Measurements from ENCODE around the gene ASXL2. TPM values are rescaled to one million over a fixed set of nuclear protein-coding genes. Genes with fewer than 3 reads are reported as not detected.

ASXL2 gene
- polyA plus RNA-seq, 1 experiment = 14.0 TPM

DNA sequence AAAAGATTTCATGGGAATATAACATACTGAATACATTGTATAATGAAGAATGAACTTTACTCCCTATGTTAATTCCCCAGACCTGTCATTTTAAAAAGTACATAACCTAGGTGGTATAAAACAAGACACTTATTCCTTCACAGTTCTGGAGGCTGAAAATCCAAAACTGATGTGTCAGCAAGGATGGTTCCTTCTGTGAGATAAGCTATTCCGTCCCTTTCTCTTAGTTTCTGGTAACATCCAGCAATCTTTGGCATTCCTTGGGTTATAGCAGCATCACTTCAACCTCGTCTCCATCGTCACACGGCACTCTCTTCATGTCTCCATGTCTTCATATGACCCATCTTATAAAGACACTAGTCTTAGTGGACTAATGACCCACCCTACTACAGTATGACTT, 93.9 kb downstream of the ASXL2 start:
- ChIA-PET CTCF (no interaction called here), POLR2A (no interaction called here)
- H3K27ac ChIP-seq (ENCODE audit: low read depth, low read length) = no peak overlapping the region
- H3K4me3 ChIP-seq (ENCODE audit: low read depth, low read length) = no peak overlapping the region
- TF ChIP-seq, protein P1, sequence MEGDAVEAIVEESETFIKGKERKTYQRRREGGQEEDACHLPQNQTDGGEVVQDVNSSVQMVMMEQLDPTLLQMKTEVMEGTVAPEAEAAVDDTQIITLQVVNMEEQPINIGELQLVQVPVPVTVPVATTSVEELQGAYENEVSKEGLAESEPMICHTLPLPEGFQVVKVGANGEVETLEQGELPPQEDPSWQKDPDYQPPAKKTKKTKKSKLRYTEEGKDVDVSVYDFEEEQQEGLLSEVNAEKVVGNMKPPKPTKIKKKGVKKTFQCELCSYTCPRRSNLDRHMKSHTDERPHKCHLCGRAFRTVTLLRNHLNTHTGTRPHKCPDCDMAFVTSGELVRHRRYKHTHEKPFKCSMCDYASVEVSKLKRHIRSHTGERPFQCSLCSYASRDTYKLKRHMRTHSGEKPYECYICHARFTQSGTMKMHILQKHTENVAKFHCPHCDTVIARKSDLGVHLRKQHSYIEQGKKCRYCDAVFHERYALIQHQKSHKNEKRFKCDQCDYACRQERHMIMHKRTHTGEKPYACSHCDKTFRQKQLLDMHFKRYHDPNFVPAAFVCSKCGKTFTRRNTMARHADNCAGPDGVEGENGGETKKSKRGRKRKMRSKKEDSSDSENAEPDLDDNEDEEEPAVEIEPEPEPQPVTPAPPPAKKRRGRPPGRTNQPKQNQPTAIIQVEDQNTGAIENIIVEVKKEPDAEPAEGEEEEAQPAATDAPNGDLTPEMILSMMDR (IDR thresholded peaks at IDR 0.05; ENCODE audit: low read depth, low read length) = no peak
- DNase-seq (ENCODE audit: low read depth, low spot score) = no peak
- no peaks in the 10 kb centered on the region for H3K9me3 ChIP-seq (ENCODE audit: control insufficient read depth, insufficient read depth, low read length)
- no peaks in the 10 kb centered on the region for H3K27me3 ChIP-seq (ENCODE audit: control insufficient read depth, insufficient read depth, low read length)

DNA sequence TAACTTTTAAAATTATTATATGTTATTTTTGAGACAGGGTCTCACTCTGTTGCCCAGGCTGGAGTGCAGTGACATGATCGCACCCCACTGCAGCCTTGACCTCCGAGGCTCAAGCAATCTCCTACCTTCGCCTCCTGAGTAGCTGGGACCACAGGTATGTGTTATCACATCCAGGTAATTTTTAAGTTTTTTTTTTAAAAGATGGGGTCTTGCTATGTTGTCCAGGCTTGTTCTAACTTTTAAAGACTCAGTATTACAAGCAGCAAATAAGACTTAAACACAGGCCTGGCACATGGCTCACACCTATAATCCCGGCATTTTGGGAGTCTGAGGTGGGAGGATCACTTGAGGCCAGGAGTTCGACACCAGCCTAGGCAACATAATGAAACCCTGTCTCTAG, 101.2 kb downstream of the ASXL2 start:
- no peak for DNase-seq (ENCODE audit: low read depth, low spot score)
- Histone ChIP-seq H3K27me3 (ENCODE audit: control insufficient read depth, insufficient read depth, low read length) (no peaks in the 10 kb centered on the region), H3K4me3 (ENCODE audit: low read depth, low read length) (no peak overlapping the region), H3K27ac (ENCODE audit: low read depth, low read length) (no peak overlapping the region), H3K9me3 (ENCODE audit: control insufficient read depth, insufficient read depth, low read length) (no peaks in the 10 kb centered on the region)
- TF ChIP-seq, protein P1 (IDR thresholded peaks at IDR 0.05; ENCODE audit: low read depth, low read length) = no peak
- ChIA-PET POLR2A (interaction anchor here (0.7 kb wide), 1 partner anchor 240 kb away, joined by 3 read pairs; no protein-coding TSS in a partner anchor), CTCF (interaction anchor here (1.0 kb wide), 1 partner anchor 33 kb away, joined by 3 read pairs; no protein-coding TSS in a partner anchor)

DNA sequence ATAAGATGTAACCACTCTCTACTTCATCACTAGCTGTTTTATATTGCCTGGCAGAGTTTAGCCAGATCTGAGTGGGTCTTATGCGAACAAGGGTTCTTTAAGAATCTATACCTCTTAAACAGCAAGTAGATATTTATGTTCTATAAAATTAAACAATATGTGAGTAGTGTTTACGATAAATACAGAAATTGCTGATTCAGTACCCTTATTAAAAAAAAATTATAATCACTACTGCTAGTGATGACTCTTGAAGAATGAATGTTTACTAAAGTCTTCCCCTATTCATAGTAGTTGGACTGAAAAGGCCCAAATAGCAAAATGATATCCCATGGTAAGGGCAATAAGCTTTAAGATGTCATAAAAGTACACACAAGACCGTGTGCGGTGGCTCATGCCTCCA, 106.2 kb downstream of the ASXL2 start:
- TF ChIP-seq, protein P1 (IDR thresholded peaks at IDR 0.05; ENCODE audit: low read depth, low read length) = no peak
- DNase-seq (ENCODE audit: low read depth, low spot score) = no peak
- ChIA-PET CTCF (no interaction called here), POLR2A (no interaction called here)
- Histone ChIP-seq H3K4me3 (ENCODE audit: low read depth, low read length) (no peak overlapping the region), H3K9me3 (ENCODE audit: control insufficient read depth, insufficient read depth, low read length) (no peaks in the 10 kb centered on the region), H3K27me3 (ENCODE audit: control insufficient read depth, insufficient read depth, low read length) (no peaks in the 10 kb centered on the region), H3K27ac (ENCODE audit: low read depth, low read length) (no peak overlapping the region)

DNA sequence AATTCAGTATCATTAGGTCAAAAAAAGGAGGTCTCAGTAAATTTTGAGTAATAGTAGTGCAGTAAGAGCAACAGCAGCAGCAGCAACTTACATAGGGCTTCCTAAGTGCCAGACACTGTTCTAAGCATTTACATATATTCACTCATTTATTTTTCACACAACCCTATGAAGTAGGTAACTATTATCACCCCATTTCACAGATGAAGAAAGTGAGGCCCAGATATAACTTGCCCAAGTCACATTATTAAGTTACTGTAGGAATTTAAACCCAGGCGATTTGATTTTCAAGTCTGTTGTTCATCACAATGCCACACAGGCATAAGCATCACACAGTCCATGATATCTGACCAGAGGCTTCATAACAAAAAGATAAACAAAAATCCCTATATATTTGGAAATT, 114.7 kb downstream of the ASXL2 start:
- TF ChIP-seq, protein P1 (IDR thresholded peaks at IDR 0.05; ENCODE audit: low read depth, low read length) = no peak
- no peak for DNase-seq (ENCODE audit: low read depth, low spot score)
- no peak overlapping the region for H3K27ac ChIP-seq (ENCODE audit: low read depth, low read length)
- no peak overlapping the region for H3K4me3 ChIP-seq (ENCODE audit: low read depth, low read length)
- no peaks in the 10 kb centered on the region for H3K9me3 ChIP-seq (ENCODE audit: control insufficient read depth, insufficient read depth, low read length)
- ChIA-PET POLR2A (no interaction called here), CTCF (interaction anchor here (0.6 kb wide), 1 partner anchor 815 kb away, joined by 3 read pairs; no protein-coding TSS in a partner anchor)
- H3K27me3 ChIP-seq (ENCODE audit: control insufficient read depth, insufficient read depth, low read length) = no peaks in the 10 kb centered on the region

DNA sequence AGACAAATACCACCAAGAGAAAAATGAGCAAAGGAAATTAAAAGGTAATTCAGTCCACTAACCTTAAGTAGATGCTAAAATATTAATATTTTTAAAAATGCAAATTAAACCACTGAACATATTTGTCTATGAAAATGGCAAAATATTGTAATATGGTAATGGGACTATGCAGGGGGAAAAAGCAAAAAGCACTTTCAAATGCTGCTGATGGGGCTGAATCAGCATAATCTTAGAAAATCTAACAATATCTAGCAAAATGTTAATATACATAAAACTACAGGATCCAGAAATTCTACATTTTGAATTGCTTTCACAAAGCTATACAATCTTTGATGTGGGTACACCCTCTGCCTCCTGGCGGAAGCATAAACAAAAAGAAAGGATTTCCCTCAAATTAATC, 118.0 kb downstream of the ASXL2 start:
- no peak overlapping the region for H3K27ac ChIP-seq (ENCODE audit: low read depth, low read length)
- POLR2A ChIA-PET = no interaction called here
- CTCF ChIA-PET = interaction anchor here (1.0 kb wide), 1 partner anchor 60 kb away, joined by 3 read pairs; no protein-coding TSS in a partner anchor
- H3K27me3 ChIP-seq (ENCODE audit: control insufficient read depth, insufficient read depth, low read length) = no peaks in the 10 kb centered on the region
- H3K4me3 ChIP-seq (ENCODE audit: low read depth, low read length) = no peak overlapping the region
- no peaks in the 10 kb centered on the region for H3K9me3 ChIP-seq (ENCODE audit: control insufficient read depth, insufficient read depth, low read length)
- TF ChIP-seq, protein P1 (IDR thresholded peaks at IDR 0.05; ENCODE audit: low read depth, low read length) = no peak
- no peak for DNase-seq (ENCODE audit: low read depth, low spot score)

All from AG04450 (cell line).